Midbrain (tissue), 1 donor: ENCODE results near the gene LAMA2.

ENCODE experiments used
- DNase-seq: peaks from one replicate; lab custom pipeline; 2025; lab: John Stamatoyannopoulos, UW

Gene LAMA2

GRCh38 chr6:129215916-129216520 is 333.1 kb downstream of the LAMA2 start:
- no peak for DNase-seq

GRCh38 chr6:129217701-129218100 is 334.8 kb downstream of the LAMA2 start:
- DNase-seq: no peak

- no peak for DNase-seq
Observed at GRCh38 chr6:129233458-129234134, 350.7 kb downstream of the LAMA2 start.

GRCh38 chr6:129235167-129236000 is 352.4 kb downstream of the LAMA2 start:
- DNase-seq: no peak

DNA sequence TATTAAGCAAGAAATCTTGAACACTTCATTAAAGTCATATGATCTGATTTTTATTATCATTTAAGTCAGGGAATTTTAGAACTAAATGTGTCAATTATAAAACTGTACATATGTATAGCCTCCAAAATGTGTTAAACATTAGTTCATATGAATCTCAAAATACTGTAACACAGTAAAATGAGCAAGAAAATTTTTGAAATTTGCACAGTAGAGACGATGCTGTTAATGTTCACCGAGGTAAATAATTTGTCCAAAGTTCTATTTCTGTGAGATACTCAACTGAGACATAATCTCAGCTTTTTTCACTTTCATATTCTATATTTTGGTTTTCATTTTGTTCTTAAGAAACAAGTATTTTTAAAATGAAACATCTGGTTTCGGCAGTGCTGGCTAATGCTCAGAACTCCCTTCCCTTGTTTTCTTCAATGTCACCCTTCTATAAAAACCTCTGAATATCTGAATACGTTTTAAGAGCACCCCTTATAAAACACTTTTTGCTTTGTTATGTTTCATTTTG is 353.1 kb downstream of the LAMA2 start:
- no peak for DNase-seq

DNA sequence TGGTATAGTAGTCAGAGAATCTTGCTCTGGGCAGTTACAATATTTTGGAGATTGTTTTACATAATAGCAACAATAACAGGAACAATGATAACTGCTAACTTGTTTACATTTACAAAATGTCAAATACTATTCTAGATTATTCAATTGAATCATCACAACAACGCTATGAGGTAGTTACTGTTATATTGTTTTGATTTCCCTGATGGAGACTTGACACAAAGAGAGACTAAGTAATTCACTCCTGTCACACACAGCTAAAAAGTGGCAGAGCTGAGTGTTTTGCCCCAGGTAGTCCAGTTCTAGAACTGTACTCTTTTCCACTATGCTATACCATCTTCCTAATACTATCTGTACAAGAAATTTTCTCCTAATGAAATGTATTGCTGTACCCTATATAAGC is 356.1 kb downstream of the LAMA2 start:
- DNase-seq: no peak

DNA sequence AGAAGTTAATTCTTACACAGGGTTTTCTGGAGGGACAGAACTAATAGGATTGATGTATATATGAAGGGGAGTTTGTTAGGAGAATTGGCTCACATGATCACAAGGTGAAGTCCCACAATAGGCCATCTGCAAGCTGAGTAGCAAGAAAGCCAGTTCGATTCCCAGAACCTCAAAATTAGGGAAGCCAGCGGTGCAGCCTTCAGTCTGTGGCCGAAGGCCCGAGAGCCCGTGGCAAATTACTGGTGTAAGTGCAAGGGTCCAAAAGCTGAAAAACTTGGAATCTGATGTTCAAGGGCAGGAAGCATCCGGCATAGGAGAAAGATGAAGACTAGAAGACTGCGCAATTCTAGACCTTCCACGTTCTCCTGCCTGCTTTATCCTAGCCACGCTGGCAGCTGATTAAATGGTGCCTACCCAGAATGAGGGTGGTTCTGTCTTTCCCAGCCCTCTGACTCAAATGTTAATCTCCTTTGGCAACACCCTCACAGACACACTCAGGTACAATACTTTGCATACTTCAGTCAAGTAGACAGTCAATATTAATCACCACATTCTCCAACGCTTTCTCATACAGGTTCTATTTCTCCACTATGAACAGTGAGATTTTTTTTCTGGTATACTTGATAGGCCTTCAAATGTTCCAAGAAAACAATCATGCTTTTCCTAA is 357.0 kb downstream of the LAMA2 start:
- no peak for DNase-seq

DNA sequence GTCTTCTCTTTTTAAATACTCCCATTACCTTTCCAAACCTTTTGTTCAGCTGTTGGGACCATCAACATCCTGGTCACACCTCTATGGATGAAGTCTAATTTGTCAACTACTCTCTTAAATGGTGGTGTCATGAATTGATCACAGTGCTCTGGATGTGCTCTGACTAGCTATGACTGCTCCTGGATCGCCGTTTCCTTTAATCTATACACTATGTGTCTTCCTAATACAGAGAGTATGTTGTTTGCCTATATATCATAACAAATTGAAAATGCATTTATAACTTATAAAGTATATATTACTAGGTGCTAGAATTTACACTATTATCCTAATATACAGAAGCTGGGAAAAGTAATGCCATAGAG is 357.5 kb downstream of the LAMA2 start:
- DNase-seq: no peak

- no peak for DNase-seq
Observed at GRCh38 chr6:129242546-129242945, 359.6 kb downstream of the LAMA2 start.

GRCh38 chr6:129243377-129243776 is 360.4 kb downstream of the LAMA2 start:
- no peak for DNase-seq

- no peak for DNase-seq
Observed at GRCh38 chr6:129248946-129249345, 366.0 kb downstream of the LAMA2 start.

DNA sequence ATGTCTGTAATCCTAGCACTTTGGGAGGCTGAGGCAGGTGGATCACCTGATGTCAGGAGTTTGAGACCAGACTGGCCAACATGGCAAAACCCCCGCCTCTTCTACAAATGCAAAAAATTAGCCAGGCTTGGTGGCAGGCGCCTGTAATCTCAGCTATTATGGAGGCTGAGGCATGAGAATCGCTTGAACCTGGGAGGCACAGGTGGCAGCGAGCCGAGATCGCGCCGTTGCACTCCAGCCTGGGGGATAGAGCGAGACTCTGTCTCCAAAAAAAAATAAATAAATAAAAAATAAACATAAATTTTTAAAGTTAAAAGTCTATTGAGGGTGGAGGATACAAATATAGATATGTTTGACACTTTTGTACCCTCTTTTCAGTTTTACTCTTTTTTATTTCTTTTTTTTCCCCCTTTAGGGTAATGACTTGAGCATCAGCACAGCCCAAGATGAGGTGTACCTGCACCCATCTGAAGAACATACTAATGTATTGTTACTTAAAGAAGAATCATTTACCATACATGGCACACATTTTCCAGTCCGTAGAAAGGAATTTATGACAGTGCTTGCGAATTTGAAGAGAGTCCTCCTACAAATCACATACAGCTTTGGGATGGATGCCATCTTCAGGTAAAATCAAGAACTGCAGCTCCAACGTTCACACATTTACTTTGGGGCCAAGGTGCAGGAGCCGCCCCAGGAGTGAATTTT is 368.9 kb downstream of the LAMA2 start:
- DNase-seq: peak; percentile 75

DNA sequence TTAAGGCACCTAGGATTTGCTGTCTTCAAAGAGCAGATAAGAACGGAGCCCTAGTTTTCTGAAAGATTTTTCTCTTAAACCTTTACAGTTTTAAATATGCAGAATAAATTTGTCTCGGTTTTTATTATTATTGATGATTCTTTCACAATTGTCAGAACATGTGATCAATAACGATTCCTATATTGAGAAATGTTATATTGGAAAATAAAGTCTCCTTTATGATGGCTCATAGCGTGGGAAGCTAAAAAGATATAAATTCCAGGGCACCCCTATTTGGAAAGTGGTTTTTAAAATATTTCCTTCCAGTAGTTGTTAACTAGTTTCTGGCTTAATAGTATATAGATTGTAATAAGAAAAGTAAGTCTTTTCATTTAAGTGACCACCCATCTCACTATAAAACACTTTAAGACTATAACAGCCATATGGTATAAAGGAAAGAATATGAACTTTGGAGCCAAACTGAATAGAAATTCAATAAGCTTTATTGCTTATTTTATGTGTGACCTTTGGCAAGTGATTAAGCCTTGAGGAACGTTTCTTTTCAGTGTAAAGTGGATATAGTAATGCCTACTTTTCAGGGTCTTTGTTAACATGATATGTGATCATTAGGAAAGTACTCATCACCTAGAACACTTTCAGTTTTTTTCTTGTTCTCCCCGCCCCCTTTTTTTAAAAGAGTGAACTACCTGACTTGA is 369.6 kb downstream of the LAMA2 start:
- no peak for DNase-seq

DNA sequence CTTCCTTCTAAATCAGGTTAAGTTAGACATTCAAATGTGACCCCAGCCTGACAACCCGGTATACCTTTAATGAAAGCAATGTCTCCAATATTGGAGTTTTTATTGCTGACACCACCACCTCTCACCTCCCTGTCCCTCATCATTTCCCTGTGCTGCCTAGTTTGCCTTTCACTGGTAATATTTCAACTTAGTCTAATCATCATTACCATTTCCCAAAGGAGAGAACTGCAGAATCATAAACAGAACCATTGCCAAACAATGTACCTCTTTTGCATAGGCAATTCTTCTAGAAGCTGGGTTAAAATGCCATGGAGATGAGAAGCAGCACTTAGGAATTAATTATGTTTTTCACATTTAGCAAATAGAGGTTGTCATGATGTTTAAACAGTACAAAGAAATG is 370.3 kb downstream of the LAMA2 start:
- DNase-seq: no peak

DNA sequence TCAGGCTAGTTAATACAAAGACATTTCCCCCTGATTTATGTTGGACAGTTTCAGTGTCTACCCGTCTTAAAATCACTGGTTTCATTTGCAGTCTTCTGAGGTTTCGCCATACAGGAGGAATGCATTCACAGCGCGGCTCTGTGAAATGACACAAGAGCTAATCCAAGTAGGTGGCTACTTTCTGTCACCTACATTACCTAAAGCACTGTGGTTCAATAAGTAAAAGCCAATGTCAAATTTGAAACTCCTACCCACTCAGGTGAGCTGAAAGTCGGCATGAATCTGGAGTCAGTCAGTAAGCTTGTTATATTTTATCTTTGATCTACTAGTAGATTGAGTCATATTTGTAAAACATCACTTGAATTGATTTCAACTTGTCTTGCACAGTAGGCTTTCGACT is 370.8 kb downstream of the LAMA2 start:
- DNase-seq: no peak

GRCh38 chr6:129257196-129257595 is 374.3 kb downstream of the LAMA2 start:
- DNase-seq: no peak

GRCh38 chr6:129262661-129263060 is 379.7 kb downstream of the LAMA2 start:
- DNase-seq: no peak

DNA sequence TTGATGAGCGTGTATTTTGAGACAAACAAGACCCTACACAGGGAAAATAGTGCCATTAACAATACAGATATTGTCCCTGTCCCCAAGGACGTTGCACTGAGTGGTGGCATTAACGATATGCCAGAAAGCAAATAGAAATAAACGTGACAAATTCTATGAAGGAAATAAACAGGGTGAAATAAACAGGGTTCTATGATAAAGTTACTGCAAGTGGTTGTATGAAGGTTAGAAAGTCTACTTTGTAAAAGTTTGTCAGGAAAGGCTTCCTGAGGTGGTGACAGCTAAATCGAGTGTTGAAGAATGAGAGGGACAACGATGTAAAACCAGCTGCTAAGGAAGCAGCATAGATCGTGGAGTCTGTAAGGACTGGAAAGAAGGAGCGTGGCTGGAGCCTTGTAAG is 380.2 kb downstream of the LAMA2 start:
- DNase-seq: peak; percentile 43

DNA sequence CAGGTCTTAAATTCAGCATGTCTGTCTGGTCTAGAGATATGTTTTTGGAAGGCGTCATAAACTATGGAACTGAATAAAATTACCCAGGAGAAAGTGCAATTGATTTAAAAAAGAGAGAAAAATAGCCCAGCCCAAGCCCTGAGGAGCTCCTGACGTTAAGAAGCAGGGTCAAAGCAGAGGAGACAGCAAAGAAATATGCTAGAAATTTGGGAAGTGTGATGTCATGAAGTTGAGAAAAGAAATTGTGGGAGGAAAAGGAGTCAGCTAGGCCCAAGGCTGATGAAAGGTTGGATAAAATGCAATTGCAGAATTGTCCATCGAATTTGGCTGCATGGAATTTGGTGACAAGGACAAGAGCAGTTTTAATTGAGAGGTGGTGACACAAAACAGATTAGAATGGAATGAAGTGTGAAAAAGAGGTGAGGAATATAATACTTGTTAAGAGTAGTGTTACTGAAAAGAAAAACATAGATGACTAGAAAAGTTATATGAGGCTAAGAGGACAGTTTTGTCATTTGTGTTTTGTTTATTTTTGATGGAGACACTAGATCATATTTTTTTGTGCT is 381.6 kb downstream of the LAMA2 start:
- no peak for DNase-seq

DNA sequence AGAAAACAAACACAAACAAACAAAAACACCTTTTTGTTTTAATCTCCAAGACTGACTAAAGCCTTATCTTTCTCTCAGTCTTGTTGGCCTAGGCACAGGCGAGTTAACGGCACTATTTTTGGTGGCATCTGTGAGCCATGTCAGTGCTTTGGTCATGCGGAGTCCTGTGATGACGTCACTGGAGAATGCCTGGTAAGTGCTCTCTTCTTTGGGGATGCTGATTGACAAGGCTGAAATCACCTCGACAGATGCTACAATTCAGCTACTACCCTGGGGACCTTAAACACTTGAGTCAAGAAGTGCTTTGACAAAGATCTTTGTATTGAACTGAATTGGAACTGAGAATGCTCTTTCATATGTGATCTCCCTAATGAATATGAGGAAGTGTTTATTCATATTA is 384.1 kb downstream of the LAMA2 start:
- no peak for DNase-seq

GRCh38 chr6:129269076-129269475 is 386.1 kb downstream of the LAMA2 start:
- no peak for DNase-seq
